GM18511 (cell line): Measurements from ENCODE around the gene KIF26A.

Experiments used
- ATAC-seq: cut with Tn5 transposase; IDR thresholded peaks from one replicate; pipeline ENCODE4 v1.9.1; 2021; ENCODE audit warnings: mild to moderate bottlenecking, moderate library complexity; ENCODE audit not compliant: unreplicated experiment

The KIF26A gene

GRCh38 chr14:104112609-104113571, 25.5 kb upstream of the KIF26A start:
- ATAC-seq, result no peak

DNA sequence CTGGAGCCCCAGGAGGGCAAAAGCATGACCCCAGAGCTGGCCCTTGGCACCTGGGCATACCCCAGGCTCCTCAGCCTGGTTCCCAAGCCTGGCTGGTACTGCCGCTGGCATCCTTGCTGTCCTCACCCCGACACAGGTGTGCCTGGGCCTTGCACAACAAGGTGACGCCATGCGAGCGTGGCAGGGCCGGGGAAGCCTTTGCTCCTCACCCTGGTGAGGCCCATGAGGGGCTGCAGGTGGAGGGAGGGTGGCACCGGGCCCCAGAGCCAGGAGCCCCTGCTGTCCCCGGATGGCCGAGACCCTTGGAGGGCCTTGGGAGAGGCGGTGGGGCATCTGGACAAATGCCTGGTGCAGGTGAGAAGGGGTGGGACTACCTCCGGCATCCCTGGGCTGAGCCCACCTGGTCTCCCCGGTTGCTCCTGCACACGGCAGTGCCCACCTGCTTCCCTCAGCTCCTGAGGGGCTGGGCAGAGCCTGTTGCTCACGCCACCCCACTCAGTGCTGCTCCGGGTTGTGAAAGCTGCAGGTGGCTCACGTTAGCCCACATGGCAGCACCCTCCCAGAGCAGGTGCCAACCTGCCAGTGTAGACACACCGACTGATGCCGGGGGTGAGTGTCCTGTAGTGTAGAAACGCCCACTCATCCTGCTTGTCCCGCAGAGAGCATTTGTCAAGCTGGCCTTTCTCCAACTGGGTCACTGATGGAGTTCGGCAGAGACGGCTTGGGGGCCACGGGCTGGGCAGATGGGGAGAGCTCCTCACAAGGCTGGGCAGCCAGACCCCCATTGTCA, 24.6 kb upstream of the KIF26A start:
- ATAC-seq, result no peak

- no peak for ATAC-seq
Observed at GRCh38 chr14:104114421-104115130, 23.8 kb upstream of the KIF26A start.

DNA sequence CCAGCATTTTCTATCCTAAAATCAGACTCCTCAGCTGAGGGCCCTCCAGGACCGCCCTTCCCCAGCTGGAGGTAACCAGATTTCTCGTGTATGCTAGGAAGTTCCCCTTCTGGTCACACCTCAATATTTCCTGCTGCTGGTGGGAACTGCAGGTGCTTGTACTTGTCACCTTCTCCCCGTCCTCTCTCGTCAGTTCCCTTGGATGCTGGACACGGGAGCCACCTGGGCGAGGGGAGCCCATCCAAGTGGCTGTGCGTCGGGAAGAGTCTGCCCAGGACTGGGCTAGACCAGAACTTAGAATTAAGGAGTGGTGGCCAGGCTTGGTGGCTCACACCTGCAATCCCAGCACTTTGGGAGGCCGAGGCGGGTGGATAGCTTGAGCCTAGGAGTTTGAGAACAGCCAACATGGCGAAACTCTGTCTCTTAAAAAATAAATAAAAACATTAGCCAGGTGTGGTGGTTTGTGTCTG, 23.2 kb upstream of the KIF26A start:
- no peak for ATAC-seq

GRCh38 chr14:104115691-104116287, 22.6 kb upstream of the KIF26A start:
- no peak for ATAC-seq

DNA sequence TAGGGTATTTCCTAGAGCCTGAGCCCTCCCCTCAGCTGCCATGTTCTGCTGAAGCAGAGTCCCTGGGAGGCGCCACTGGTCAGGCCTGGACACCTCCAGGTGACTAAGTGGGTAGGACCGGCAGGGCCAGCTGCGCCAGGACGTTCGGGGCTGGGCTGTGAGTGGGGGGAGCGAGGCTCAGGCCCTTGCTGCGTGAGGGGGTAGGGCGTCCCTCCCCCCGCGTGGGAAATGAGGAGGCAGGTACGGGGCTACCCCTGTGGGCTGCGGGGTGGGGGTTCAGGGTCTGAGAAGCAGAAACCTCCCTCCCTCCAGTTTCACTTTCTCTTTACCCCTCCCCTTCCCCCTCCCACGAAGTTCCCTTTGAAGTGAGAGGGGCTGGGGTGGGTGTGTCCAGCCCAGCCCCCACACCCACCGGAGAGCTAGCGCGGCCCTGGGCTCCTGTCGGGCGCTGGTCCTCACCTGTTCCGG, 22.1 kb upstream of the KIF26A start:
- no peak for ATAC-seq

- ATAC-seq, result no peak
Observed at GRCh38 chr14:104116756-104117340, 21.5 kb upstream of the KIF26A start.

DNA sequence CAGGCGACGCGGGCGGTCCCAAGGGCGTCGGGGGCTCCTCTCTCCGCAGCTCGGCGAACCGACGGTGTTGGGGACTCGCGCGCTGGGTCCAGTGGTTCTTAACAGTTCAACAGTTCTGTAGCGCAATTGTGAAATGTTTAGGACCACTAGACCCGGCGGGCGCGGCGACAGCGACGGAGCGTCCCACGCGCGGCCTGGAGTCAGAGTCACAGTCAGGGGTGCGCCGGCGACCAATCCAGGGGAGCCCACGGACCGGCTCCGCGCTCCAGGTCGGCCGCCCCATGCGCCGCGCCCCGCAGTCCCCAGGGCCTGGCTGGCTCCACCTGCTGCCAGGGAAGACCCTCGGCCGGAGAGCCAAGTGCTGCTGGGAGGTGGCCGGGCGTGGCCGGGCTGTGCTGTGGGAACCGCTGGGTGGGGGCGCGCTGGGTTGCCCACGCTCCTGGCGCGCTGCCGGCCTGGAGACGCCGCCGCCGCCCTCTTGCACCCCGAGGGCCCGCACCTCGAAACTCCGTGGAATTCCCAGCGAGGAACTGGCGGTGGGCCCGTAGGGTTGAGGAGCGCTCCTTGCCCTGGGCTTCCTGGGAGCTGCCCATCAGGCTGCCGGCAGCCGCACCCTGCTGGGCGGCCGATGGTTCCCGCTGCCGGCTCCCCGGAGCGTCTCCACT, 20.9 kb upstream of the KIF26A start:
- no peak for ATAC-seq

GRCh38 chr14:104118006-104118844, 20.2 kb upstream of the KIF26A start:
- ATAC-seq, result no peak

DNA sequence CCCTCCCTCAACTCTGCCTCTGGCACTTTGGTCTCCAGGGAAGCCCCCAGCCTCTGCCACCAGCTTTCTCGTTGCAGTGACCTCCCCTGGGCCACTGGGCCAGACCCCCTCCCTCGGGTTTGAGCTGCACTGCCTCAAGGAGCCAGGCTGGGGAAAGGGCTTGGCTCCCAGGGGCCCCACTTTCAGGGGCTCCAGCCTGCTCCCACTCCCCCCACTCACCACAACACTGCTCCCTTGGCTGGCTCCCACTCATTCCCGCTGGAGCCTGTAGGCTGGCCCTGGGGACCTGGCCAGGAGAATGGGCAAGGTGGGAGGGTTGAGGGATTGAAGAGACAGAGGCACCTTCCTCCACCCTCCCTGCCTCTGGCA, 19.3 kb upstream of the KIF26A start:
- ATAC-seq, result no peak

DNA sequence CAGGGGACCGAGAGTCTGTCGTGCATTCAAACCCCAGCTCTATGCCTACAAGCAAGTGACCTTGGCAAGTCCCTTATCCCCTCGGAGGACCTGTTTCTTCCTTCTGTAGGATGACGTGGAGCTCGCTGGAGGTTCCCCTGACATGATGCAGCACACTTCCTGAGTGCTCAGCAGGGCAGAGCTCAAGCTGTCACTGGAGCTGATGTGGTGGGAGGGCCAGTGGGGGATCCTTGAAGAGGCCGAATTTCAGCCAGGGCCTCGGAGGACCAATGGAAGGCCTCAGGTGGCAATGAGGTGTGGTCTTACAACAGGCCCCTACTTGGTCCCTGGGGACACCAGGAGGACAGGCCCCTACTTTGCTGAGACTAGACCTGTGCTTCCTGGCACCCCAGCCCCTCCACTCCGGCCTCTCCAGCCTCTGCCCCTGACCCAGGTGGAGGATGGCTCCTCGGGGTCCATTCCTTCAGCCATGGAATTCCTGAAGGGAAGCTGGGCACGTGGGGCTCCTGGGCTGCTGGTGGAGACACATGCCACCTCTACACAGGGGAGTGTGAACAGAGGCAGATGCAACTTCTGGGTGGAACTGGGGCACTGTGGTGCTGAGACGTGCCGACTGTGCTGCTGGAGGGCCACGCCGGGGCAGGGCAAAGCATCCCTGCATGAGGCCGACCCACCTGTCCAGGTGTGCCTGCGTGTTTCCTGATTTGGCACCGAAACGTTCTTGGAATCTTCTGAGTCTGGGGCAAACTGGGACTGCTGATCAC, 18.7 kb upstream of the KIF26A start:
- no peak for ATAC-seq

GRCh38 chr14:104120281-104120741, 18.1 kb upstream of the KIF26A start:
- ATAC-seq, result no peak

DNA sequence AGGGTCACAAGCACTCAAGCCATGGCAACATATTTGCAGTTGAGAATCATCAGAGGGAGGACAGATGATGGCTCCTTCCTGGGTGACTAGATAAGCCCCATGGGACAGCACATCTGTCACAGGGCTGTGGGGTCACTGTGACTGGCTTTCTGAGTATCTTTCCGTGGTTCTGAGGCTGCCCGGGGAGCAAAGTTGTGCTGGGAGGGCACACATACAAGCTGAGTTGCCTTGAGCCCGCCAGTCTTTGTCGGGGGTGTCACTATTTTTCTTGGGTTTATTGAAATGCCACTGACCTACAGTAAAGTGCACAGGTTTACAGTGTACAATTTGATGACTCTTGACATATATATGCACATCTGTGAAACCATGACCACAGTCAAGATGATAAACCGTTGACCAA, 17.2 kb upstream of the KIF26A start:
- no peak for ATAC-seq

DNA sequence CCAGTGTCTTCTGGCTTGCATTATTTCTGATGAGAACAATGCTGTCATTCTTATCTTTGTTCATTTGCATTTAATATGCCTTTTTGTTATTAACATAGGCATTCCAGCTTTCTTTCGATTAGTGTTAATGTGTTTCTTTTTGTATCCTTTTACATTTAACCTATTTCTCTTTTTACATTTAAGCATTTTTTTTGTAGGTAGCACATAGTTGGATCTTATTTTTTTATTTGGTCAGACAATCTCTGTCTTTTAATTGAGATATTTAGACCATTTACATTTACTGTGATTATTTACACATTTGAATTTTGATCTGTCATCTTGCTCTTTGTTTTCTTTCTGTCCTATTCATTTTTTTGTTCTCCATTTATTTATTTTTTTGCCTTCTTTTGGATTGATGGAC, 14.5 kb upstream of the KIF26A start:
- no peak for ATAC-seq

DNA sequence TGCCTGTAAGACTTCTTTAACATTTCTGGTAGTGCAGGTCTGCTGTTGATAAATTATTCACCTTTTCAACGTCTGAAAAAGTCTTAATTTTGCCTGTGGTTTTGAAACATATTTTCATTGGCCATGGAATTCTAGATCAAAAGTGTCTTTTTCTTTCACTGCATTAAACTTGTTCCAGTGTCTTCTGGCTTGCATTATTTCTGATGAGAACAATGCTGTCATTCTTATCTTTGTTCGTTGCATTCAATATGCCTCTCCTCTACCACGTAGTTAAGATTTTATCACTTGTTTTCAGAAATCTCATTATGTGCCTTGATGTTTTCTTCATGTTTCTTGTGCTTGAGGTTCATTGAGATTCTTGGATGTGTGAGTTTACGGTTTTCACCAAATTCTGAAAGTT, 13.4 kb upstream of the KIF26A start:
- no peak for ATAC-seq

DNA sequence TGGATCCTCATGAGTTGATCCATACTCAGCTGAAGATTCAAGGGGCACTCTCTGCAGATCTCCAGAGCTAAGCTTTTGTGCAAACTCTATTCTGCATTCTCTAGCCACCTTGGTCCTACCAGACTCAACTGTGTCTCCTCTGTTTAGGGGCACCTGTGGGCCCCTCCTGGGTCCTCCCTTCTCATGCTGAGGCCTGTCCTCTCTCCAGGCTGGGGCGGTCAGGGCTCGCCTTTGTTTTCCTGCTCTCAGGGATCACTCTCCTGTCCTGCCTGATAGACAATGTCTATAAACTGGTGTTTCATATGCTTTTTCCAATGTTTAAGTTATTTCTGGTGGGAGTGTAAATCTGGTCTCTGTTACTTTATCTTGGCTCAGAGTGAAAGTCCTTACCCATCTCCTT, 11.6 kb upstream of the KIF26A start:
- no peak for ATAC-seq

DNA sequence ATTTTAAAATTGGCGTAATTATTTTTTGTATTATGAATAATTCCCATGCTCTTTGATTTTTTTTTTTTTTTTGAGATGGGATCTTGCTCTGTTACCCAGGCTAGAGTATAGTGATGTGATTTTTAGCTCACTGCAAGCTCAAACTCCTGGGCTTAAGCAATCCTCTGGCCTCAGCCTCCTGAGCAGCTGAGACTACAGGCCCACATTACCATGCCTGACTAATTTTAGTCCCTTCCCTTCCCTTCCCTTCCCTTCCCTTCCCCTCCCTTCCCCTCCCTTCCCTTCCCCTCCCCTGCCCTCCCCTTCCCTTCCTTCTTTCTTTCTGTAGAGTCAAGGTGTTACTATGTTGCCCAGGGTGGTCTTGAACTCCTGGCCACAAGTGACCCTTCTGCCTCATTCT, 9.4 kb upstream of the KIF26A start:
- ATAC-seq, result no peak

GRCh38 chr14:104129556-104129955, 8.8 kb upstream of the KIF26A start:
- ATAC-seq, result no peak
